GM19467 (cell line): ENCODE data around the gene ACP4.

Experiments used
- ATAC-seq: cut with Tn5 transposase; IDR thresholded peaks from one replicate; pipeline ENCODE4 v1.9.1; 2021; ENCODE audit warnings: mild to moderate bottlenecking, moderate library complexity; ENCODE audit not compliant: unreplicated experiment

The ACP4 gene

GRCh38 chr19:50820549-50821247 is 30.5 kb downstream of the ACP4 start:
- no peak for ATAC-seq

DNA sequence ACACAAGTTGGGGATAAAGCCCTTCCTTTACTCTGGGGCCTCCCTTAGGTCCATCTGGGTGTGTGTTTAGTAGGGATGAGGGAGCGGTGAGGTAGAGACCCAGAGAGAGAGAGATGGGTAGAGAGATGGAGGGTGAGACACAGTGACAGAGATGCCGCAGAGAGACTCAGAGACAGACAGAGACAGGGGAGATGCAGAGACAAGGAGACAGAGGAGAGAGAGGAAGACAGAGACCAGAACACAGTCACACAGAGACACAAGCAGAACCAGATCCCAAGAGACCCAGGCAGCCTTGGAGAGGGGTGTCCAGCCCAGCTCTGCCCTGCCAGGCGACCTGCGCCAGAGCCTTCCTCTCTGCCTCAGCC is 31.0 kb downstream of the ACP4 start:
- ATAC-seq = no peak

GRCh38 chr19:50821622-50822021 is 31.4 kb downstream of the ACP4 start:
- no peak for ATAC-seq

DNA sequence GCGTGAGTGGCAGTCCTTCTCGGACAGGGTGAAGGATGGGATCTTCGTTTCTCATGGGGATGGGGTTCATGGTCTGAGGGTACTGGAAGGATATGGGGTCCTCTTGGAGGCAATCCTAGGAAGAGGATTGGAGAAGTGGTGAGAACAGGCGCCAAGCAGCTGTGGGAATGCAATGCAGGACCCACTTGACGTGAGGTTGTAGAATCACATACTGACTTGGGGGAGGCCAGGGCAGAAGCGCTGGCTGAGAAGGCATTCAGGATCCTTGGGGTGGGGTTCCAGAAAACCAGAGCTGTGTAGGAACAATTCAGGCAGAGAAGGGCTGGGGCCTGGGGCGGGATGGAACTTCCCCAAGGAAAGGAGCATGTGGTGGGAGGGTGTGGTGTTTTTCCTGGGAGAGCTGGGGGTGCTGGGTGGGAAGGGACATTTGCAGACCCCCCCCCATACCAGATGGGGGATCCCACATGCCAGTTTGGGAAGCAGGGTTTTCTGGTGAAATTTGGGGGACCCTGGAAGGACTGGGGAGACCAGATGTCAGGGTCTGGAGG is 32.5 kb downstream of the ACP4 start:
- ATAC-seq = no peak

DNA sequence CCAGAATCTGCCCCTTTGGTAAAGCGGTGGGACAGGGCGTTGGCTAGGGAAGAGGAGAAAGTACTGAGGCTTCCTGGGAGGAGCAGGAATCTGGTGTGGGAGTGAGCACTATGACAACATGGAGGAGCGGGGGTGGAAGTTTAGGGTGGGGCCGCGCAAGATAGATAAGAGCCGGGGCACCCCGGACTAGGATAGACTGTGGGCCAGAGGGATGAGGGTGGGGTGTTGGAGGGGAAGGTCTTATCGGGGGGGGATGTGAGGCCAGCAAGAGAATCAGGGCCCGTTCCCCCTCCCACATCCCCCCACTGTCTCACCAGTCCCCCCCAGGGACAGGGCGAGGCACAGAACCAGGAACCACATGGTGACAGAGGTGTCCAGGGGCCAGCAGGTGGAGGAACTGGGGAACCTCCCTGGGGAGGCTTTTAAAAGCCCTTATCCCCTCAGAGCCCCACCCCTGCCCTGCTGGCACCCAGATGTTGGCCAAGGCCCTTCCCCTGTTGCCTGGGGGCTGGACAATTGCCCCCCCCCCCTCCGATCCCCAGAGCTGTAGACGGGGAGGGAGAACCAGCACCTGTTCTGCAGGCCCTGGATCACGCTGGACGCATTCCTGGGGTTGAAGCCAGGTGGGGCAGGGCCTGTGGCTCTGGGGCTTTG is 33.3 kb downstream of the ACP4 start, which contains the start of gene KLK1:
TSS of gene KLK1 (minus strand) at position 399 of the 654 bp plus-strand sequence. CDS start at position 360, 39 bp downstream.
- ATAC-seq = no peak

- no peak for ATAC-seq
Observed at GRCh38 chr19:50826492-50827240, 36.5 kb downstream of the ACP4 start.

DNA sequence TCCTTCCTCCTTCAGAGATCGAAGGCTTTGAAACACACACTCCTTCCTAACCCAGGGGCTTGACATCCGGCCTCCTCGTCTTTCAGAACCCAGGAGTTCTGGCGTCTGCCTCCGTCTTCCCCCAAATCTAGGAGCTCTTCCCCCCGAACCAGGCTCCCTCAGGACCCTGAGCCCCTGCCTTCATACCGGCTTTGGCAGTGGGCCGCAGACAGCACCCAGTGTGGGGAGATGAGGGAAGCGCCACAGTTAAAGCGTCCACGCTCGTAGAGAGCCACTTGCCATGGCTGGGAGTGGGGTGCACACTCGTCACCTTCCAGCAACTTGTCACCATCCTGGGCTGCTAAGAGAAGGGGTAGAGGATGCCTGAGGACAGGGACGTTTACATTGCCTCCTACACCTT is 37.3 kb downstream of the ACP4 start:
- ATAC-seq = no peak

- no peak for ATAC-seq
Observed at GRCh38 chr19:50829801-50830200, 39.6 kb downstream of the ACP4 start.

DNA sequence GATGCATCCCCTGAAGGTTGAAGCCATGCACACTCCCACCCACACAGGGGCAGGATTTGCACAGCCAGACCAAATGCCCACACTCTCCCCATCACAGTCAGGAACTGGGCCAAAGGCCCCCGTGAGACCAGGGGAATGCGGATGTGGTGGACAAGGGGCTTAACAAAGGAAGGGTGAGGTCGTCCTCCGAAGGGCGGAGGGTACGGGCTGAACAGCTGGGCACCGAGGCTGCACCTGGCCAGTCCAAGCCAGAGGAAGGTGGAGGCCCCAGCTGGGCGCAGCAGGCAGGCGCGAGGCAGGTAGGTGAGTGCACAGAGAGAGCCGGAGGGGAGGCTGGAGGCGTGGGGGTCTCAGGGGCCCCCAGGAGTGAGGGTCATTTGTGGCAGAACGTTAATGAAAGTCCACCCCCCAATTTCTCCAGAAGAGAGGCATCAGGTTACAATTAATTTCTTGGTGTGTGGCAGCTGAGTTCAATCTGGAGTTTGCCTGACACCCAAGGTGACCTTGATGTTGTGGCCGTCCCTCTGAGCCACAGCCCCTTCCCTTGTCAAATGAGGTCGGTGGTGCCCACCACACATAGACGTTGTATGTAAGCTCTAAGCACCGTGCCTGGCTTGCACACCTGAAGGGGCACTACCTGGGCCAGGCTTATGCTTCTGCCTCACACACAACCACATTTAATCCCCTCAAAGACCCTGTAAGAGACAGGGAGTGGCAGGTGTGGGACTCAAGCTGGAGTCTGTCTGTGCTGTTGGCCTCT is 40.2 kb downstream of the ACP4 start:
- no peak for ATAC-seq

- no peak for ATAC-seq
Observed at GRCh38 chr19:50831026-50831396, 40.8 kb downstream of the ACP4 start.

- ATAC-seq = no peak
Observed at GRCh38 chr19:50832666-50833065, 42.5 kb downstream of the ACP4 start.

DNA sequence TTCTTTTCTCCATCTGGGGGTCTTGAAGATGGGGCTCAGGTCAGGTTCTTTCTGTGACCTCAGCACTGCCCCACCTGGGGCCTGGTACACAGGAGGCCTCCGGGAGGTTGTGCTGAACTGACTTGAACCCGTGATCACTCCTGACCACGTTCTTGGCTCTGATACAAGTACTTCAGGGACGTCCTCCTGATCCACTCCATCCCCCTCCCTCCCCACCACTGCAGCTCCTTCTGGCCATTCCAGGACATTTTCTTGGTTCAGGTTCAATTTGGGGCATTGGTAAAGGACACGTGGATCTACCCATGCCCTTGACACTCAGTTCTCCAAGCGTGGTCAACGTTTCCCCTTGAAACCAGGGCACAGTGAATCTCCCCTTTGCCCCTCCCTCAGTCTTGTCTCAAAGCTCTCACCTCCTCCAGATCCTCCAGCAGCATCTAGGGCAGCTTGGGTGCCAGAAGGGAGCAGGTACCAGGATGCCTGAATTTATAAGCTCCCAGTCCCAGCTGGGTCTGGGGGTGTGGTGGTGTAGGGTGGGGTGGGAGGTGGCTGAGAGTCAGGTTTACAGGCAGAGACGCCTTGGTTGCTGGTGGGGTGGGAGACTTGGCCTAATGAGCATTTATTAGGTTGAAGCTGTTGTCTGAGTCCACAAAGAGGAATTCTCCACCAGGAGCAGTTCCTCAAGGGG is 43.0 kb downstream of the ACP4 start, which contains the start of gene KLK15:
TSS of gene KLK15 (minus strand) at position 458 of the 685 bp plus-strand sequence. CDS start 2,082 bp downstream, outside the sequence.
- ATAC-seq = no peak

DNA sequence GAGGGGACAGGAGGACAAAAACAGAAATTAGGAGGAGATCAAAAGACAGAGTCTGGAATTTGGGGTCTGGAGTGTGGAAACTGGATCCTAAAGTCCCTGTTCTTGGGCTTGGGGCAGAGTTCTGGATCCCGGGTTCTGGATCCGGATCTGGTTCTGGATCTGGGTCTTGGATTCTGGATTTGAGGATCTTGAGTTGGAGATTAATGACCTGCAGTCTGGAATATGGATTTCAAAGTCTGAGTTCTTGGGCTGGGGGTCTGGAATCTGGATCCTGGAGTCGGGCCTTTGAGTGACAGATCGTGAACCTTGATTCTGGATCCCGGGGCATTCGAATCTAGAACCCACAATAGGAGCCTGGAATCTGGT is 43.6 kb downstream of the ACP4 start:
- ATAC-seq = no peak

- ATAC-seq = no peak
Observed at GRCh38 chr19:50835103-50835784, 45.0 kb downstream of the ACP4 start.

DNA sequence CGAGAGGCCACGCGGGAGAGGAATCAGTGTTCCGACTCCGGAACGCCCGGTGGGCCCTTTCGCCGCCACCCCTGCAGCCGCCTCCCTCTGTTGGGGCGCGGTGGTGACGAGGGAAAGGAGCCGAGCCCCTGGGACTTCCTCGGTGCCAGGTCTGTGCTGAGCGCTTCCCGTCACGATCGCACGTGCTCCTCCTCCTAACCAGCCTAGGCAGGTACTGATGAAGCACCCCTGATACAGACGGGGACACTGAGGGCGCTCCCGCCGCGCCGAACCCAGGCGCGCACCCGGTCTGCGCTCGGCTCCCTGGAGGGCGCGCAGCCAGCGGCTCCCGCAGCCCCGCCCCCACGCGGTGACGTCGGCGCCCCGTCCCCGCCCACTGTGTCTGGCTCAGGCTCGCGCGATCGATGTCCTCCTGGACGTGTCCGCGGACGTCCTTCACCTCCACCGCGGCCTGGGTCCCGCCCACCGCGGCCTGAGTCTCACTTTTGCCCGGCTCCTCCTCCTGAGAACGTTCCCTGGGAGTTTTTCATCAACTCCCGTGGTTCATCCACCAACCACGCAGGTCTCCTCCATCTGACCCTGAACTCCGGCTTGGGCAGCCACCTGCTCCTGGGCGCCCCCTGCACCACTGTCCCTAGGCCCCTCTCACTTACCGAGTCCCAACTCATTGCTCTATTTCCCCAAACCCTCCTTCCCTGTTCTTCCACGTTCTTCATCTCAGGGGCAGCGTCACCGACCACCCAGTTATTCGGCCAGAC is 45.7 kb downstream of the ACP4 start:
- ATAC-seq = peak; percentile 59

- ATAC-seq = no peak
Observed at GRCh38 chr19:50836543-50837195, 46.5 kb downstream of the ACP4 start.

- no peak for ATAC-seq
Observed at GRCh38 chr19:50837300-50837699, 47.1 kb downstream of the ACP4 start.

- no peak for ATAC-seq
Observed at GRCh38 chr19:50838239-50838638, 48.0 kb downstream of the ACP4 start.
